GM12891 (cell line): ENCODE results near the gene ST3GAL3.

ENCODE experiments used
- DNase-seq: peaks from one replicate; pipeline ENCODE4 v3.0.0; 2011; ENCODE audit warnings: low spot score; ENCODE audit not compliant: insufficient read length
- FAIRE-seq: peaks from 2 replicates; lab custom pipeline; 2011; peaks lifted over from hg19 to GRCh38; lab: Jason Lieb, UNC
- PAX5 ChIP-seq: IDR thresholded peaks from 2 replicates; pipeline ENCODE4 v1.6.1; 2011; ENCODE audit warnings: low read length, moderate library complexity, mild to moderate bottlenecking; ENCODE audit not compliant: insufficient read depth, severe bottlenecking
- POLR2A ChIP-seq: IDR thresholded peaks from 2 replicates; pipeline ENCODE4 v1.6.1; 2011; ENCODE audit warnings: low read depth, low read length, control low read depth
- POLR2AphosphoS5 ChIP-seq: IDR thresholded peaks from 2 replicates; pipeline ENCODE4 v1.6.1; 2011; ENCODE audit warnings: low read depth, low read length, control low read depth
- POU2F2 ChIP-seq: IDR thresholded peaks from 2 replicates; pipeline ENCODE4 v1.6.1; 2011; ENCODE audit warnings: low read depth, mild to moderate bottlenecking, control low read depth, low read length, moderate library complexity
- SPI1 ChIP-seq: IDR thresholded peaks from 2 replicates; pipeline ENCODE4 v1.6.1; 2011; ENCODE audit warnings: low read depth, low read length, control low read depth
- TAF1 ChIP-seq: IDR thresholded peaks from 2 replicates; pipeline ENCODE4 v1.6.1; 2011; ENCODE audit warnings: low read depth, low read length, control low read depth

The ST3GAL3 gene

GRCh38 chr1:43856188-43856587, 148.9 kb downstream of the ST3GAL3 start:
- FAIRE-seq: no peak
- no peak for DNase-seq
- TF ChIP-seq SPI1 (no peak), TAF1 (no peak), PAX5 (no peak), POLR2AphosphoS5 (no peak), POU2F2 (no peak)

- TF ChIP-seq POU2F2 (no peak), TAF1 (no peak), SPI1 (no peak), POLR2AphosphoS5 (no peak), PAX5 (no peak), POLR2A (no peak)
- DNase-seq (no peak), FAIRE-seq (no peak)
Measured at GRCh38 chr1:43857163-43857562, 149.8 kb downstream of the ST3GAL3 start.

GRCh38 chr1:43858324-43858723, 151.0 kb downstream of the ST3GAL3 start:
- no peak for DNase-seq
- no peak for FAIRE-seq

GRCh38 chr1:43861337-43861736, 154.0 kb downstream of the ST3GAL3 start:
- DNase-seq (no peak), FAIRE-seq (no peak)
- TF ChIP-seq POLR2AphosphoS5 (no peak), PAX5 (no peak), POLR2A (no peak), SPI1 (no peak), POU2F2 (no peak), TAF1 (no peak)

More at GRCh38 chr1:43858324-43858723, 151.0 kb downstream of the ST3GAL3 start:
- no peak for TF ChIP-seq POLR2A

- TF ChIP-seq POLR2AphosphoS5 (no peak), POU2F2 (no peak), PAX5 (no peak), POLR2A (no peak), TAF1 (no peak)
- DNase-seq (no peak), FAIRE-seq (no peak)
Measured at GRCh38 chr1:43861988-43862735, 154.8 kb downstream of the ST3GAL3 start.

- FAIRE-seq: peak; percentile 58
- TF ChIP-seq POLR2A (no peak), PAX5 (no peak), SPI1 (no peak), TAF1 (no peak), POLR2AphosphoS5 (no peak), POU2F2 (no peak)
- no peak for DNase-seq
Measured at GRCh38 chr1:43864111-43865045, 157.0 kb downstream of the ST3GAL3 start.

- no peak for TF ChIP-seq POLR2A
- no peak for TF ChIP-seq POLR2AphosphoS5
- TF ChIP-seq POU2F2: no peak
- no peak for TF ChIP-seq SPI1
- TF ChIP-seq TAF1: no peak
- no peak for TF ChIP-seq PAX5
- DNase-seq: no peak
- FAIRE-seq: no peak
Measured at GRCh38 chr1:43866201-43866600, 158.9 kb downstream of the ST3GAL3 start.

- DNase-seq: no peak
- no peak for FAIRE-seq
- TF ChIP-seq TAF1 (no peak), POU2F2 (no peak), SPI1 (no peak), POLR2AphosphoS5 (no peak)
Measured at GRCh38 chr1:43867976-43868740, 160.8 kb downstream of the ST3GAL3 start.

- TF ChIP-seq POLR2AphosphoS5: no peak
- TF ChIP-seq SPI1: no peak
- TF ChIP-seq POLR2A: no peak
- no peak for TF ChIP-seq POU2F2
- no peak for TF ChIP-seq PAX5
- no peak for TF ChIP-seq TAF1
- FAIRE-seq: no peak
- no peak for DNase-seq
Measured at GRCh38 chr1:43868741-43869067, 161.4 kb downstream of the ST3GAL3 start.

- DNase-seq: no peak
- no peak for TF ChIP-seq POLR2A
- no peak for TF ChIP-seq TAF1
- TF ChIP-seq POU2F2: no peak
- no peak for TF ChIP-seq SPI1
- no peak for TF ChIP-seq PAX5
- TF ChIP-seq POLR2AphosphoS5: no peak
- FAIRE-seq: no peak
Measured at GRCh38 chr1:43870306-43870705, 163.0 kb downstream of the ST3GAL3 start.
